Skeletal muscle cell (primary cell): ENCODE measurements around the gene INPP5F.
A peak's percentile ranks its signal among the peaks of the same experiment; 100 is the strongest.

Experiments
- DNase-seq: peaks from one replicate; pipeline ENCODE4 v3.0.0-alpha.2; 2010; ENCODE audit warnings: low read depth
- H3K4me3 ChIP-seq: 2 replicates; pipeline ENCODE4 v1.5.1; 2011; ENCODE audit warnings: low read depth, mild to moderate bottlenecking, control low read depth, low read length, moderate library complexity

INPP5F gene

DNA sequence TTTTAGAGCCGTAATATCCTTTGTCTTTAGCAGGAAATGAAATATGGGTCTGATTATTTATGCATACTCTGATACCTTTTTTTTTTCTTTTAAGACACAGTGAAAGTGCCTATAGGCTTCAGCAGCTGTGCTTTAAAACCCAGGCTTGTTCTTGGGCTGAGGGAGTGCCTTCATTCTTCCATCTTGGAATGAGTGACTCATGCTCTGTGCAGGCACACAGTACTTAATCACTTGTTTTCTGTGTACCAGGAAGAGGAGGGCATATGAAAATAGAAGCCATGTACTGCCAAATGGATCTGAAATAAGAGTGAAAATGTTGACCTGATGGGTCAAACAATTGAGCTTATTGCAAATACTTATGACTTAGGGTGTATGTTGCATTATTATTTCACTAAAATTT is 12.0 kb downstream of the INPP5F start:
- no peak overlapping the region for H3K4me3 ChIP-seq
- peak; percentile 76 for DNase-seq

DNA sequence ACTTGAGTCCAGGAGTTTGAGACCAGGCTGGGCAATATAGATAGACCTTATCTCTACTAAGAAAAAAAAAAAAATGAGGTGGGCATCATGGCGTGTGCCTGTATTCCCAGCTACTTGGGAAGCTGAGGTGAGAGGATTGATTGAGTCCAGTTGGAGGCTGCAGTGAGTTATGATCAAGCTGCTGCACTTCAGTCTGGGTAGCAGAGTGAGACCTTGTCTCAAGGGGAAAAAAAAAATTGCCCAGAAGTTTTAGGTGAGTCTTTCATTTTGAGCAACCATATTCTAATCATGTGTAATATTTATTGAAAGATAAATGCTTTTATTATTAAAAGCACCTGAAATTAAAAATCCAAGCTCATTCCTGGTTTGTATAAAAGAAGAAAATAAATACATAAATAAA is 13.1 kb downstream of the INPP5F start:
- no peak for DNase-seq
- no peak overlapping the region for H3K4me3 ChIP-seq

DNA sequence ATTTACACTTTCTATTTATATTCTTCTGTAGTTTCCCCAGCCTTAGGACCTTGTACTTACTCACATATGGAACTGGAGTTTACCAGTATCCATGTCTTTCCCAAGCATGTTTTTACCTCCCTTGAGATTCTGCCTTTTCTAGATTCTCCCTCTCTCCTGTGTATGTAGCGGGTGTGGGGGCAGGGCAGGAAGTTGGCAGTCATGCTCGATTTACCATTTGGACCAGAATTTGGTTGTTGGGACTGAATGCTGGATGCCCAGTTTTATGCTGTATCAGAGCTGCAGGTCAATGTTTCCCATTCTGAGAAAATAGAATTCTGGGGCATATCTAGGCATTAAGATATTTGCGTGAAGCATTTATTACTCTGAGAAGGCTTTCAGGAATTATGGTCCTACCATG is 14.2 kb downstream of the INPP5F start:
- no peak overlapping the region for H3K4me3 ChIP-seq

DNA sequence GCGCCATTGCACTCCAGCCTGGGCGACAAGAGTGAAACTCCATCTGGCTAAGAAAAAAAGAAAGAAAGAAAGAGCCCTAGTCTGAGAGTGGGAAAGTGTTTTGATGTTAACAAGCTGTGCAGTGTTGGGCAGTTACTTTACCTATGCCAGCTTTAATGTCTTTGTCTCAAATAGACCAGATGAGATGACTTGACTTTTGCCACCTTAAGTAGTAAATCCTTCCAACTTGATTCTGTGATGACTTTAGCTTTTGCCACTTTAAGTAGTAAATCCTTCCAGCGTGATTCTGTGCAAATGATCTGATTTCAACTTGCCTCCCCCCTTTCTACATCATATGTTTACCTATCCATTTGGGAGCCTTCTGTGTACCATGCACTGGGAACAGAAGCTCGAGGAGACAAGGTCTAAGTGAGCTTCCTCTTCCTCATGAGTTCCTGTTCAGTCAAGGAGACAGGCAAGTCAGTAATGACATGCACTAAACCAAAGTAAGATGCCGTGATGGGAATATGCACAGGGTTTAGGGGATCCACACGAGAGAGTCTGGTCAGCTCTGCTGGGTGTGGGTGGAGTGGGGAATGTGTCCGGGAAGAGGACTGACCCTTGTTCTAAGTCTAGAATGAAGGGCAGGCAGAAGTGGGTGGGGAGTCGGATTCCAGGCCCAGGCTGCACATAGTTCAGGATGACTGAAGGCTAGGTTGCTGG is 17.2 kb downstream of the INPP5F start:
- H3K4me3 ChIP-seq = no peak overlapping the region
- DNase-seq = no peak

More for the DNA sequence above, 14.2 kb downstream of the INPP5F start:
- DNase-seq = no peak

DNA sequence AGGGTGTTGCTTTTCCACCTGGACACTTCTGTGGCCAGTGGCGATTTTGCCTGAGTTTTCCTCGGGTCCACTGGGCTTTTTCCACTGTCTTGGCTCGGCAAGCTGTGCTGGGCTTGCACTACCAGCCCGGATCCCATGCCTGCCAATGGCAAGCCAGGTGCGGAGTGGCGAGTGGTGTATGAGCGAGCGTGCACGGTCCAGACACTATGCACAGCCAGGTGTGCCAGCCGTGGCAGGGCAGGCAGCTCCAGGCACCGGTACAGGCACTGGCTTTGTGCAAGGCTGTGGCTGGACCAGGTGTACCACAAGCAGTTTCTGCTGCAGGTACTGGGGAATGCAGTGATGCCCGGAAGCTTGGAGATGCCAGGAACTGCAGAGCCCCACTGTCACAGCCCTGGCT is 22.1 kb downstream of the INPP5F start:
- DNase-seq = no peak
- no peak overlapping the region for H3K4me3 ChIP-seq

DNA sequence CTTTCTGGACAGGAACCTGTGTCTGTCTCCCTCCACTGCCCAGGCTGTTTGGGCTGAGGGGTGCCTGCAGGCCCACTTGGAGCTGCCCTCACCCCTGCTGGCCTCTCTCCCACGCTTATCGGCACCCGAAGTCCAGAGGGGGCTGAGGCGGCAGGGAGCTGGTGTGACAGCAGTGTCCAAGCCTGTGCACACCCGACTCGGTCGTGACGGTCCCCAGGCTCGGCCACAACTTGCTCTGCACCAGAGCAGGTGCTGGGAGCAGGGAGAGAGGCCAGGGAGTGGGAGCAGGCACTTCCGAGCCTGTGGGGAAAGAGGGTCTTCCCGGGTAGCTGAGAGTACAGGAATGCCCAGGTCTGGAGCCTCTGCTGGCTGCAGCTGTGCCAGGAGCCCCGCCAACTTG is 23.0 kb downstream of the INPP5F start:
- H3K4me3 ChIP-seq = no peak overlapping the region
- no peak for DNase-seq

DNA sequence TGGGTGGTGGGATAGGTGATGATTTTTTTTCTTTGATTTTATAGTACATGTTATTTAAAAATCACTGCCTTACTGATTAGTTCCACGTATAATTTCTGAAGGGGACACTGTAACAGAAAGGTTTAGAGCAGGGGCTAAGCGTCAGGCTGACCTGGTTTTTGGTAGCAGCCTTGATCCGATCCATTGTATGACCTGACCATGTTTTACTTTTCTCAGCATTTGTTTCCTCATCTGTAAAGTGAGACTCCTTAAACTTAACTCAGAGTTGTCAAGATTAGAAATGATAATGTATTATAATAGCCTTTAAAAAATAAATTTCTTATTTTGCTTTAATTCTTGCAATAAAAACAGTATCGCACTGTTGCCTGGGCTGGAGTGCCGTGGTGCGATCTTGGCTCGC is 23.6 kb downstream of the INPP5F start:
- no peak overlapping the region for H3K4me3 ChIP-seq
- no peak for DNase-seq

DNA sequence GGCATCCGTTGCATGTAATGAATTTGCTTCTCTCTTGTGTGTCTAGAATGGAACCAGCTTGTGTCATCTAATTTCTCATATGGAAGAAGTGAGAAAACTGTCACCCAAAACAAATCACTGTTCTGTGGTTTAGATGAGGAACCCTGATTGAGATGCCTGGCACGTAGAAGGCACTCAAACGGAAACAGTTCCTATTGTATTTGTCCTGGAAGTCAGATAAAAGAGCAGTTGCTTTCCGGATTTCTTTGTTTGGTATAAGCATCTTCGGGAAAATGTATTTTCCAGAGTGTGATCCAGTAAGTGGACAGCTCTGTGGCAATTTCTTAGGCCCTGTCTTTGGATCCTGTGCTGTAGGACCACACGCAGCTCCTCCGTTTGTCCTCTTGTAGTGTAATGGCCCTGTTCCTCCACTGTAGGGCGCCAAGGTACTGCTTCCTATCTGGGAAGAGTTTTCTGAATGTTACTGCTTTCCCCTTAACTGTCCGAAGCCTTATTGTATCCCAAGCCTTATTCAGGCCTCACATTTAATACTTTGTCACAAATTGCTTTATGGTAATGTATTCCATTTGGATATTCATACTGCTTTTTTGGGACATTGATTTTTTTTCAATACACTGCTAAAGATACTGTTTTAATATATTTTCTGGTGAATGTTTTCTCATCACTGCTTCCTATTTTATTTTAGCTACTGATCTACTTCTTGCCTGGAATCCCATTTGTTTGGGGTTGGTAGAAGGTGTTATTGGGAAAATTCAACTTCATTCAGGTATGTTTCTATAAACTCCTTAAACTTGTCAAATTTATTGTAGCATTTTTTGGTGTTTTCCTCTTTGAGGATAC is 24.8 kb downstream of the INPP5F start:
- H3K4me3 ChIP-seq = no peak overlapping the region
- DNase-seq = peak; percentile 59

DNA sequence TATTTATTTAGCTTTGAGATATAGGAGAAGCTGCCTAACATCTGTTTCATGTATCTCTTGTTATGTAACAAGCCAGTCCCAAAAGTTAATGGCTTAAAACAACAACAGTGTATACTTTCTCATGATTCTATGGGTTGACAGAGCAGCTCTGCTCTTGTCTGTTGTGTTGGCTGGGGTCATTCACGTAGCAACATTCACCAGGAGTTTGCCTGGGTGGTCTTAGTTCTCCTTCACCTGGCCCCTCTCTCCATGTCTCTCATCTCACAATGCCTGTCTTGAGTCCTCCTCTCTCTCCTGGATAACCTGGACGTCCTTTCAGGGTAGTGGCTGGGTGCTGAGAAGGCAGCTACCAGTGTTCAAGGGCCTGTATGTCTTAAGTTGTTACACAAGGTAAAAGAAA is 27.5 kb downstream of the INPP5F start:
- no peak overlapping the region for H3K4me3 ChIP-seq
- DNase-seq = no peak

DNA sequence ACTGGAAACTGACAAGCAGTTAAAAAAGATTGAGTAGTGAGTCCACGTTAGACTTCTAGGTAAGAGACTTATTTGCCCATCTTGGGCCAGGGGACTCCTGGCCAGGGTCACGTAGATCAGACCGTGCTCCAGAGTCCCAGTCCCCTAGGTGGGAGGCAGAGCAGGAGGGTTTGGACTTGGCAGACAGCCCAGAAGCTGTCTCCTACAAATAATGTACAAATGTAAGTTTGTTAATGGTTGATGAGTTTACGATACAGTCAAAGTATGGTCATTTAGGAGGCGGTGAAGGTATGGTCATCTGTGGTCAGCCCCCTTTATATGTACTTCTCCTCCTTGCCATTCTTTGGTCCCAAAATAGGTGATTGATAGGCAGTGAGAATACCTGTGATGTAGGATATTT is 28.2 kb downstream of the INPP5F start:
- H3K4me3 ChIP-seq = no peak overlapping the region
- DNase-seq = no peak

DNA sequence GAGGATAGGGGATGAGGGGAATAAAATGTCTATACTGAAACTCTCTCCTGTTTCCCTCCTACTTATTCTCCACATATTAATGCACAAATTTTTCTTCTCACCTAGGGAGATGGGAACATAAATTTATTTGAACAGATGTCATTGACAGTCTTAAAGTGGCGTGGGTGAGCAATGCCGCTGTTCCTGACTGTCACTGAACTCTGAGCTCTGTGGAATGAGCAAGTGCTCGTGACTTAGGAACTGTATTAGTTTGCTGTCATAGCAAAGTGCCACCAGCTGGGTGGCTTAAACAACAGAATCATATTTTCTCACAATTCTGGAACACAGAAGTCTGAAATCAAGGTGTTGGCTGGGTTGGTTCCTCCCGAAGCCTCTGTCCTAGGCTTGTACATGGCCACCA is 29.1 kb downstream of the INPP5F start:
- no peak overlapping the region for H3K4me3 ChIP-seq
- no peak for DNase-seq

DNA sequence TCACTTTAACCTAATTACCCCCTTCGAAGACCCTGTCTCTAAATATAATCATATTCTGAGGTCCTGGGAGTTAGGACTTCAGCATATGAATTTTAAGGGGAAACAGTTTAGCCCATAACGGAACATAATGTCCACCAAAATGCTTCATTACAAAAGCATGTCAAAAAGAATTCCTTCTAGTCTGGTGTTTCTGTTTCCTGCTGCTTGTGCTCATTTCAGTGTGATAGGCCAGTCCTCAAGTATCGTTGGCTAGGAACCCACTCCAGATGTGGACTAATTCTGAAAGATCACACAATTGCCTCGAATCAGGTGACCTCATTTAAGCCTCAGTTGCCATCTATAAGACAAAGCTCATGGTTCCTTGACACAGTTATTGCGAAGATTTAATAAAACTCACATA is 29.6 kb downstream of the INPP5F start:
- no peak overlapping the region for H3K4me3 ChIP-seq
- no peak for DNase-seq

DNA sequence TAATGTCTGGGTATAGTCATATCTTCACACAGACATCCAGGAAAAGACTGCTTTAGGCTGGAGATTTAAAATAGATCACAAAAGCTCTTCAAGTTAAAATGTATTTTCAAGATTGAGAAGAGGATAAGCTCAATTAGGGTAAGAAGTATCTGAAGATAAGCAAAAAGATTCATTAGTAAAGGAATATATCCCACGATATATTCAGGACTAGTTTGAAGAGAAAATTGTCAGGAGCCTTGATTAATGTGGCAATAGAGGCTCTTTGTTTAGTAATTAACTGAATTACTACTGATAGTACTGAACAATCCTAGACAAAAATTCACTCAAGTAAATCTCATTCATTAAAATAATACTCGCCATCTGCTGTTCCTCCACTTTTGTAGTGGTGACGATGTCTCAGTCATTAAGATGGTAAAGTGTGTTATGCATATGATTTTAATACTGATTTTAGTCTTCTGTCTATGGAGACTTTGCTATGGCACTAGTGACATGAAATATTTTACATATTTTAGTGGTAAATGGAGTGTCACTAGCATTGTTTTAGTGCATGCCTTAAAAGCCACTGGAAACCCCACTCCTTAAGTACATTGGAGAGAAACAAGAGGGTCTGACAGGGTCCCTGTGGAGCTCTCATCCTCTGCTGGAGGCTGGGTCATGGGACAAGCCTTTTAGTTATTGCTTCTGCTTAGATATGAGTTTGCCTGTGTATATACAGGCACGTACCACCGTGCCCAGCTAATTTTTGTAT is 32.8 kb downstream of the INPP5F start:
- DNase-seq = no peak
- H3K4me3 ChIP-seq = no peak overlapping the region

DNA sequence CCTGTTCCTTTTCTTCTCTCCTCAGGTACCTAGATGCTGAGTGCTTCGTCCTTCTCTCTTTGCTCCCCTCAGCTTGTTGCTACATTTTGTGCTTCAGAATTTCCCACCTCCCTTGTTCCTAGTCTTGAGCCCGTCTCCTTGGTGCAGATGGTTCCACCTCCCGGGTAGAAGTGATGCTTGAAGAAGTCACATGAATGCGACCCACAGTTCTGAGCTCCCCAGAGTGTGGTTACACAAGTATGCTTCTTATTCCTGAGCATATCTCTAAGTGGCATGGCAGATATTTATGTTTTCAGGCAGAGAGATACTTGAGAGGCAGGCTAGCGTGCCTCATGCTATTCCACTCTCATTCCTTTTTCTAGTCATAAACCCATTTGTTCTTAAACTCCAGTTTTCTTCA is 34.0 kb downstream of the INPP5F start:
- no peak for DNase-seq
- H3K4me3 ChIP-seq = no peak overlapping the region

DNA sequence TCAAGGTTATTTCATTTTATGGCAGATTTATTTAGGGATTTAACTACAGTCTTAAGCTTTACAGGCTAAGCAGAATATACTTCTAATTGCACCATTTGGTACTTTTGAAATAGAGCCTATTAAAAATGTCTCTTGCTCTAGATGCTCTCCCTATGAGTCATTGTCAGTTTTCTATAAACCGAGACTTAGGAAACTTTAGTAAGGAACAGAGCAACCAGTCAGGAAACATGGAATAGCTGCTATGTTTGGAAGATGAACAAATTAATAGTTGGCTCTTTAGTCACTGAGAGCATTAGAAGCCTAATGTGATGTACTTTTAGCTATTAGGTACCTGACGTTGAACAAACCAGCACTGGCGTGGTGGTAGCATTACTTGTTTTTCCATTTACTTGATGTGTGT is 35.3 kb downstream of the INPP5F start:
- peak; percentile 68 for DNase-seq
- H3K4me3 ChIP-seq = no peak overlapping the region

DNA sequence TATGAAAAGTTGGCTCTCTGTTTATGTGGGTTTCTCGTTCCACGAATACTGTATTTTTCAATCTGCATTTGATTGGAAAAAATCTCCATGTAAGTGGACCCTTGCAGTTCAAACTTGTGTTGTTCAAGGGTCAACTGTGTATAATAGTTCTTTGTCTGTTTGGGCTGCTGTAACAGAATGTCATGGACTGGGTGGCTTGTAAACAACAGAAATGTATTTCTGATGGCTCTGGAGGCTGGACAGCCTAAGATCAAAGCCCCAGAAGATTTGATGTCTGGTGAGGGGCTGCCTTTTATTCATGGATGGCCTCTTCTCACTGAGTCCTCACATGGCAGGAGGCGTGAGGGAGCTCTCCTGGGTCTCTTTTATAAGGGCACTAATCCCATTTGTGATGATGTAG is 36.2 kb downstream of the INPP5F start:
- no peak overlapping the region for H3K4me3 ChIP-seq
- no peak for DNase-seq

DNA sequence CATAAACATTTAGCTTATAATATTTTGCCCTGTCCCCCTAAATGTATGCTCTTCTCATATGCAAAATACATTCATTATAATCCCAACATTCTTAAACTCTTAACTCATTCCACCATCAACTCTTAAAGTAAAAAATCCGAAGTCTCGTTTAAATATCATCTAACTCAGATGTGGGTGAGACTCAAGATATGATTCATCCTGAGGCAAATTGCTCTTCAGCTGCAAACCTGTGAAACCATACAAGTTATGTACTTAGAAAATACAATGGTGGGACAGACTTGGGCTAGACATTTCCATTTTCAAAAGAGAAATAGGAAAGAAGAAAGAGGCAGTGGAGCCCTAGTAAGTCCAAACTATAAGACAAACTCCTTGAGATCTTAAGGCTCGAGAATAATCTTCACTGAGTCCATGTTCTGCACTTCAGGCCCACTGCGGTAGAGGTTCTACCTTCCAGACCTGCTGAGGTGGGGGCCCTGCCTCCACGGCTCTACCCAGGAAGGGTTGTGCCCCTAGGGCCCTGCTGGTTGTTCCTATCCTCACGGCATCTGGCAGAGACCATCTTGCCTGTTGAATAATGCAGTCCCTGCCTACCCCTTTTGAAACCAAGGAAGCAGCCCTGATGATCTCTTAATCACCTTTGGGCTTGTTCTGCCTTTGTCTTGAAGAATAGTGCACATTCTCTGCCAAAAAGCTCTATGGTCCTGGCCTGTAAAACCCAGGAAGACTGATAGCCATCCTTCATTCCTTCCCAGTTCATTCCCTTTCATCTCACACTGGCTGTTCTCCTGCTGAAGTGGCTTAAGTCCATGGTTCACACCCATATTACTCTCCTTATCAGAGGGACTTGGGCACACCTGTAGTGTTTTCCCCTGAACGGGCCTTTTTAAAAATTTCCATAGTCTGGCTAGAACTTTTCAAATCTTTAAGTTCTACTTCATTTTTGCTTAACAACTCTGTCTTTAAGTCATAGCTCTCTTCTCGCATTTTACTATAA is 37.3 kb downstream of the INPP5F start:
- no peak for DNase-seq
- no peak overlapping the region for H3K4me3 ChIP-seq

DNA sequence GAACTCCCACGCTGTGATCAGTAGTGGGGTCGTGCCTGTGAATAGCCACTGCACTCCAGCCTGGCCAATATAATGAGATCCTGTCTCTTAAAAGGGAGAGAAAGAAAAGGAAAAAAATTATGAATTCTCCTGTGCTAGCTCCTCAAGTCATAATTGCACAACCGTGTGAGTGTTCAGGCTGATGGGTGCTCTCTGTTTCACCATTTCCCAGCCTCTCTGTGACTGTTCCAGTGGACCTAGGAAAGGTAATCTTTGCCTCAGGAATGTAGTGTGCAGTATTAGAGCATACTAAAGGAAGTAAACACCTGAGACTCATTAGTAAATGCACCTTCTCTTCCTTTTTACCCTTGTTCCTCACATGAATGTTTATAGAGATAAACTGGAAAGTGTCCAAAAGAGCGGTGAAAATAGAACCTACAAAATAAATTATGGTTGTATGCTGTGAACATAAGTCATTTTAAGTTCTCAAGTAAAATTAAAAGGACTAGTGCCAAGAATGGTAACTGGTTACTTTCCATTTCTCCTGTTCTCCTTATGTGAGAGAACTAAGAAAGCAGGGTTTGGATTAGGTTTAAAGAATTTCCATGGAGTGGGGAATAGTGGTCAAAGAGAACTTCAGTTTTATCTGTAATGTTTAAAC is 42.7 kb downstream of the INPP5F start:
- DNase-seq = no peak
- no peak overlapping the region for H3K4me3 ChIP-seq

DNA sequence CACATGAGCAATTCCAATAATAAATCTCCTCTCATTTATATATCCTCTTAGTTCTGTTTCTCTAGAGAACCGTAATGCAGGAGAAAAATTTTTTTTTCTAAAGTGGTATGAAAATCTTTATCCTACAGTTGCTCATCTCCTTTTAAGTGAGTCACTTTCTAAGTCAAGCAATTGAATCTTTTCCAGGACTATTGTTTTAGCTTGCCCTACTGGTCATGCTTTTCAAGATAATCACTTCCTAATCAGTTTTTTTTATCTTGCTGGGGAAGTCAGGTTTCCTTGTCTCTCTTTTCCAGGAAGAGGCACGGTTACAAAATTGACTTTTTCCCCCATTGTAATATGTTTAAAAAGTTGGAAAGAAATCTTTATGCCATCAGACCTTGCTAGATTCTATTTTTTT is 44.0 kb downstream of the INPP5F start:
- DNase-seq = peak; percentile 28

More for the DNA sequence above, 44.0 kb downstream of the INPP5F start:
- no peak overlapping the region for H3K4me3 ChIP-seq
